ENCODE data around the gene GALK2.

The GALK2 gene

DNA sequence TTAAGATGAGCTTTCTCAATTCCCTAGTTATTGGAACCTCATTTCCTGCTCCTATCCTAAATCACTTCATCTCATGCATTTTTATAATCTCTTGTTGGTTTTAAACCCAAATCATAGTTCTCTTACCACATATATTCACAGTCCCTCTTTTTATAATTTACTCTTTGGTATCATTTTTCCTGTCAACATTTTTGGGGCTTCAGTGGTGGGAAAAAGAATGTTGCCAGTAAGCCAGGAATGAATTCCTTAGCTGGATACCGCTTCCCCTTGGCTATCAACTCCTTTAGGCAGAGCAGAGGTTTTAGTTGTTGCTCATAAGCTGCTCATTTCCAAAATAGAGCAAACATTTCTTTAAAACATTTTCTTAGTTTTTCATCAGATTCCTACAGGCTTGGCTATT lies 112.3 kb downstream of the GALK2 start:
- DNase-seq (ENCODE audit: low read depth), result no peak

DNA sequence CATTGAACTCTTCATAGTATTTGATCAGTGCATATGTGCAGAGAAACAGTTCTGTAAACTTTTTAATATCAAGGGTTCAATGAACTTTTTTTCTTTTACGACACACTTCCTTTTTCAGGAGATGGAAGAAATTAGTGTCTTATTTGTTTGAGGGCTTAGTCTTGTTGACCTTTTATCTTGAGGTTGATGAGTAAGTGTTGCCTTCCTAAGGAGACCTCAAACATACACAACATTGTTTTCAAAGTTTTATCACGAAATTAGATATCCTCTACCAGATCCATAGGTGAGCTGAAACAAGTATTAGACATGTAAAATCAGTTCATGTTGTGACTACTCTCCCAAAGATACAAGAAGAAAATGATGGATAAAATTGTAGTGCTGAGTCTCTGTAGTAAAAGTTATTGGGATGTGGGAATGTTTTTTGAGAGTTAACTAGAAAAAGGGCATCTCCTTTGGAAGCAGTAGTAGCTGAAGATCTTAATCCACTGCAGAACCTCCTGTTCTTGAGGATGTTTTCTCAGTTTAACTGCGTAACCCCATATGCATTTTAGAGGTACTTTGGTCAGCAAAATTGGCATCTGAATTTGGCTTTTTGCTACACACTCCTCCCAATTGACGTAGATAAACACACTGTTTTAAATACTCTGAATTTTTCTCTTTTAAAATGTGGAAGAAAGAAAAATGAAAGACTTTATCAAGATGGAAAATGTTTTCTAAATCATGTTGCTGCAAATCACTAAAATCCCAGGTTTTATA lies 116.8 kb downstream of the GALK2 start:
- no peak for DNase-seq (ENCODE audit: low read depth)

DNA sequence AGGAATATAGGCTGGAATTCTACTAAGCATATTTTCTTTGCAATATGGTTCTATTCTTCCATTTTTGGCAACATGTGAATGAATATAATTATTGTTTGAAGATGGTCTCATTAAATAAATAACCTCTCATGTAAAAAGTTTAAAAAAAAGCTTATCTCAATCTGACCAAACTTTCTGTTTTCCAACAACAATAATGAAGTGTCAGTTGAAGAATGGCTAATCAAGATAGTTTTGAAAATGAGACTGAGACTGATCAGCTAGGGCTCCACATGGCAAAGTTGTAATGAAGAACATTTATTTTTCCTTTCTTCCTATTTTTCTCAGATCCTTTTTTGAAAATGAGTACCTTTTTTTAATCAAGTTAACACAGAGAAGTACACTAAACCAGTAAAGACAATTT lies 117.4 kb downstream of the GALK2 start:
- no peak for DNase-seq (ENCODE audit: low read depth)

DNA sequence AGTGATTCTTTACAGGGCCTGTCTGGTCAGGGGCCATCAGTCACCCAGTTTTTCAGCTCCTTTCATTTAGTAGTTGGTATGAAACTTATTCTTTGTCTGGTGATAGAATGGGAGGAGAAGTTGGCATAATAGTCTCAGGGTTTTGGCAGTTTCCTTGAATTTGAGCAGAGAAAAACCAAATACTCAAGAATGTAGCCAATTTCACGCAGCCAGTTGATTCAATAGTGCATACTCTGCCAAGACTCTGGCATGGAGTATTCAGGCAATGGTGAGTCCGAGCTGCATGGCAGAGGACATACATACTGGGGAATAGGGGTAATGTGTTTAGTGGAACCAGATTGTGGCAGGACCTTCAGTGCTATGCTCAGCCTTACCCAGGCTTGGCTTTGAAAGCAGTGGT lies 118.3 kb downstream of the GALK2 start:
- no peak for DNase-seq (ENCODE audit: low read depth)

DNA sequence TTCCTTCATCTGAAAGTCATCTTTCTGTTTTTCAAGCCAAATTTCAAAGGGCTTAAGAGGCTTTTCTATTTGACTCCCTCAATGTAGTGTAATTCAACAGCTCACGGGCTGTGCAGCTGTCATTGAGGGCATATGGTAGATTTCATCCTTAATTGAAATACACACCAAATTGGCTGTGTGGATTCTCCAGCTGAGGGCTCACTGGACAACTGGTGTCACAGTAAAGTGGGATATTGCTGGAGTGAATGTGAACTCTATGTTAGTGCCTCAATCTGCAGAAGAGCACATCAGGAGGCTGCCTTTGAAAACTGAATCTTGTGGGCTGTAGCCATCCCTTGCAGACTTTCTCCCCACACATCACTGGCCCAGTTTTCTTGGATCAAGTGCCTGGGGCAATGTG lies 120.1 kb downstream of the GALK2 start:
- DNase-seq (ENCODE audit: low read depth), result no peak

DNA sequence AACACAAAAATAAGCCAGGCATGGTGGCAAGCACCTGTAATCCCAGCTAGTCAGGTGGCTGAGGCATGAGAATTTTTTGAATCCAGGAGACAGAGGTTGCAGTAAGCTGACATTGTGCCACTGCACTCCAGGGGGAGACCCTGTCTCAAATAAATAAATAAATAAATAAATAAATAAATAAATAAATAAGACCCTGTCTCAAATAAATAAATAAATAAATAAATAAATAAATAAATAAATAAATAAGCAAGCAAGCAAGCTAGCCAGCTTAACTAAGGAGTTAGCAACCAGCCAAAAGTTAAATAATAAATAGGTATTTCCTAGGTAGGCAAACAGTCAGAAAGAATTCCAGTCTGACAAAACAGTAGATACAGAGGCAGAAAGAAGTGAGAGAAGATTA lies 123.9 kb downstream of the GALK2 start:
- no peak for DNase-seq (ENCODE audit: low read depth)

DNA sequence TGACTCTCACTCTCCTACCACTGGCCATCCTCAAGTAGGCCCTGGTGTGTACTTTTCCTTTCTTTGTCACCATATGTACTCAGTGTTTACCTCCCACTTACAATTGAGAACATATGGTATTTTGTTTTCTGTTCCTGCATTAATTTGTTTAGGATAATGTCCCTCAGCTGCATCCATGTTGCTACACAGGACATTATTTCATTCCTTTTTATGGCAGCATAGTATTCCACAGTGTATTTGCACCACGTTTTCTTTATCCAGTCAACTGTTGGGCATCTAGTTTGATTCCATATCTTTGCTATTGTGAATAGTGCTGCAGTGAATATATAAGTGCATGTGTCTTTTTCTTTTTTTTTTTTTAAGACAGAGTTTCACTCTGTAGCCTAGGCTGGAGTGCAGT lies 126.2 kb downstream of the GALK2 start:
- DNase-seq (ENCODE audit: low read depth), result no peak

DNA sequence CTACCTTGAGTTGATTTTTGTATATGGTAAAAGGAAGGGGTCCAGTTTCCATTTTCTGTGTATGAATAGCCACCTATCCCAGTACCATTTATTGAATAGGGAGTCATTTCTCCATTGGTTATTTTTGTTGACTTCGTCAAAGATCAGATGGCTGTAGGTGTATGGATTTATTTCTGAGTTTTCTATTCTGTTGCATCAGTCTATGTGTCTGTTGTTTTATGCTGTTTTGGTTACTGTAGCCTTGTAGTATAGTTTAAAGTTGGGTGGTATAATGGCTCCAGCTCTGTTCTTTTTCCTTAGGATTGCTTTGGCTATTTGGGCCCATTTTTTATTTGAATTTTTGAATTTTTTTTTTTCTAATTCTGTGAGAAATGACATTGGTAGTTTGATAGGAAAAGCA lies 127.5 kb downstream of the GALK2 start:
- no peak for DNase-seq (ENCODE audit: low read depth)

DNA sequence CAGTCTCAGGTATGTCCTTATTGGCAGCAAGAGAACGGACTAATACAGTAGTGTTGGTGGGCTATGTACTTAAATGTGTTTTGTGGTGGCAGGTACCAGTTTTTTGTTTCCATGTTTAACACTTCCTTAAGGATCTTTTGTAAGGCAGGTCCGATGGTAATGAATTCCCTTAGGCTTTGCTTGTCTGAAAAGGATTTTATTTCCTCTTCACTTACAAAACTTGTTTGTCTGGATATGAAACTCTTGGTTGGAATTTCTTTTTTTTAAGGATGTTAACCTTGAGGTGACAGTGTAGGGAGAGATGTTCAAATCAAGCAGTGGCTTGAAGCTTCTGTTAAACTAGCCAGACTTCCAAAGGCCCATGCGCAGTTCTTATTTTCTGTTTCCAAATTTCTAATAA lies 130.8 kb downstream of the GALK2 start:
- no peak for DNase-seq (ENCODE audit: low read depth)

DNA sequence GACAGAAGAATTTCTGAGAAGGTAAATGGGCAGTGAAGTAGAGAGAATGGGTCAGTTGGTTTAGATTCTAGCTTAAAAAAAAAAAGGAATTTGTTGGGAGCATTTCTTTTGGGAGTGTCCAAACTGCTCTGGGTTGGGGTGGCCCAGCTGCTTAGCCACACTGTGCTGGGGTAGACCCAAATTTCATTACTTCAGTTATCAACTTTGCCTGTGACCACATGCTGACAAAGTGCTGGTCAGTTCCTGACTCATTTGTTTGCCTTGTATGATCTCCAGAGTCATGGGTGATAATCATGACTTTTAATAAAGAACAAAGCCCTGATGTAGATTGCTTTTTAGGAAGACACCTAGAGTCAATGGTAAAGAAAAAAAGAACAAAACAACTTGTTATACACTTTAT lies 131.5 kb downstream of the GALK2 start:
- no peak for DNase-seq (ENCODE audit: low read depth)

DNA sequence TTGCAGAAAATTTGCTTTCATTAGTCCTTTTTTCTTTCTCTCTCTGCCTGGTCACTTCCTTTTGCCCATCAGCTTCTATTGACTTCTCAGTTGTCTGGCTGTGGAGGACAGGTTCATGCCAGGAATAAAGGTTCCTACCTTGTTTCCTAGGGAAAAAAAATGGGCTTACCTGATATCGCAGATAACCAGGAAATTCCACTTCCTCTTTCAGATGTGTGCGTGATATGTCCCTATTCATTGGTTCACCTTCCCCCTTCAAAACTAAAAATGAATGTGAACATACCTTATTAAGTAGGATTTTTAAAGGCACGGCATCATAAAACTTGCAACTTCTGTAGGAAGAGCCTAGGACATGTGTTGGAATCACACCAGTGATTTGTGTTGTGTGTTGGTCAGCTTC lies 133.0 kb downstream of the GALK2 start:
- DNase-seq (ENCODE audit: low read depth), result no peak

DNA sequence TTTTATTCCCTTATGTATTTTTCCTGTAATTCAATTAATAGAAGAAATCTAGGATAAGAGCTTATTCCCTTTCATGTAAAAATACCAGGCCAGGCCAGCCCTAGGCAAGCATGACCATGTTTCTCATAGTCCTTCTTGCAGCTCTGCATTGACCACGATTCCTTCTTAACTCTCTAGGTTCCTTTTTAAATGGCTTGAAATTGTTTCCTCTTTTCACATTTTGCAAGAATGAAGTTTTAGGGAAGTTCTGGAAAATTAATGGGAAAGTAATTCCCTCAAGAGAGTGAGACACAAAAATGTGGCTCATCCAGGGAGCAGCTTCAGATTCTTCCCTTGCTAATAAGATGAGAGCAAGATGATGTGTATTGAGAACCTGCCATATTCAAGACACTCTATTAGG lies 136.5 kb downstream of the GALK2 start:
- DNase-seq (ENCODE audit: low read depth), result no peak

DNA sequence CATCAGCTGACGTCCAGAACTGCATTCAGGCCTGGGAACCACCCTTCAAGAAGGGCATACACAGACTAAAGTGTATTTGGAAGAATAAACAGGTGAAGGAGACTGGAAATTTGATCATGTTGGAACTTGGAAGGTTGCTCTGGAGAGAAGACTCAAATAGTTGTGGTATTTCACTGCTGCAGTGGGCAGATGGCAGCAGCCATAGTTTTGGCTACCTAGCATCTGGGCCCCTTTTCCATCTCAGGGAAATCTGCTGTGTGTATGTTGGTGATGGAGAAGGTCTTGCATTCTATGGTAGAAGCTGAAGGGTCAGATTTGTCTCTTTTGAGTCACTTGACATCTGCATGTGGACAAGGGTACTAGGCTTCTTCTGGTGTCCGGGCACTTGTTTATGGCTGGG lies 138.6 kb downstream of the GALK2 start:
- DNase-seq (ENCODE audit: low read depth), result no peak

DNA sequence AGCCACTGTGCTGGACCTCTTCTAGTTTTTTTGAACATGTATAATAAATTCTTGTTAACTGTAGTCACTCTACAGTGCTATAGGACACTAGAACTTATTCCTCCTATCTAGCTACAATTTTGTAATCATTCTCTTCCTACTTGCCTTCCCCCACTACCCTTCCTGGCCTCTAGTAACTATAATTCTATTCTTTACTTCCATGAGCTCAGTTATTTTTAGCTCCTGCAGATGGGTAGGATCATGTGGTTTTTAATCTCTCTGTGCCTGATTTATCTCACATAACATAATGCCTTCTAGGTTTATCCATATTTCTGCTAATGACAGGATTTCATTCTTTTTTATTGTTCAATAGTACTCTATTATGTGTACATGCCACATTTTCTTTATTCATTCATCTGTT lies 139.8 kb downstream of the GALK2 start:
- no peak for DNase-seq (ENCODE audit: low read depth)

DNA sequence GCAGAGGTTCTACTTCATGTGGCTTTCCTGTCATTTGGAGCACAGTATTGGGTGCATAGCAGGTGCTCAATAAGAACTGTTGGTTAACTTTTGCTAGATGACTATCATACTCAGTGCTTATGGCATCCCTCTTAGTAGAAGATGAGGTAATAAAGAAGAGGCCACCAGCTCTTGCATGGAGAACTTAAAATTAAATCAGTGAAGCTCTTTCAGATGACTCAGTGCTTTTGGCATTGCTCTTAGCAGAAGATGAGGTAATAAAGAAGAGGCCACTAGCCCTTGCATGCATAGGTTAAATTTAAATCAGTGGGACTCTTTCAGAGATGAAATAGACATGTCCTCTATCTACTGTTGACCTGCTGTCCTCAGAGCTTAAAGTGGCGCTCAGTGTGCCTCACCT lies 143.6 kb downstream of the GALK2 start:
- DNase-seq (ENCODE audit: low read depth), result no peak

DNA sequence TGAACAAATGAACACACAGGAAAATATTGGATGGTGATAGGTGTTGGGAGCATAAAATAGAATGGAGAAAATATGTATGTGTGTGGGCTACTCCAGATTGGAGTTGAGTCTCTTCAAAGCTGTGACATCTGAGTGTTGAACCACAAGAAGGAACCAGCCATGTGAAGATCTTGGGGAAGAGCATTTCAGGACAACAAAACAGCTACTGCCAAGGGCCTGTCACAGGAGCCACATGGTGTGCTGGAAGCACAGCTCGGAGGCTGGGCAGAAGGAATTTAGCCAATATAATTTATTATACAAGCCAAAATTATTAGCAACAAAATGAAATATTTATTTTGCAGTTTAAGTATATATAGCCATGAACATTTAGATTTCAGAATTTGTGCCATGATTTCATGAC lies 144.7 kb downstream of the GALK2 start:
- no peak for DNase-seq (ENCODE audit: low read depth)

DNA sequence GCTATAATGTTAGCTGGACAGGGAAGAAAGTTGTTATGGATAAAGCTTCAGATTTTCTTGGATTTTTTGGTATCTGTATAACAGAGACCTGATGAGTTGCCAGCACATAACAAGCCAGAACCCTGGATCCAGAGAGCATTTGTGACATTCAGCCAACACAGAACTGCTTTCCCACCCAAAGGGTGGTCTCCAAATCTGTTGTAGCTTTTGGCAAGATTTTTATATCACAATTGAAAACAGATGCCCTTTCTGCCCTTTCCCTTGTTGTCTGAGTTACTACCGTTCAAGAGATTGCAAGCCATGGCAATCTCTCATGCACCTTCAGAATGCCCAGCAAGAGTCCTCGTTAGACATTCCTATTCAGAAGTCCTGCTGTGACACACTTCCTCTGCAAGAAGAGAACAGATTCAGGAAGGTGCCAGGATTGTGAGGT lies 145.4 kb downstream of the GALK2 start:
- no peak for DNase-seq (ENCODE audit: low read depth)

DNA sequence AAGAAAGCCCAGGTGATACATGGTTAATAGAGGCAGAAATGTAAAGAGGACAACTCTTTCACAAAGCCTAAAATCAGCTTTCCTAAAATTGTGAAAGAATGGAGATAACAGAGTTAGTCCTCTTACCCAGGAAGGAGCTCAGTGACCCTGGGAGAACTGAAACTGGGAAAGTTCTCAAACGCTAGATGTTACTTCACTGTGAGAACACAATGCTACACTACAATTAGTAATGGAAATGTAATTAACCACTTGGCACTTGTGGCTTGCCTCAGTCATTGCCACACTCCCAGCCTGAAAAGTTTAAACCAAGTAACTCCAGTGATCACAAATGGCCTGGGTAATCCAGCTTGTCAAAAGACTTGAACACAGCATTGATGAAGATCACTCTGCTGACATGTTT lies 150.3 kb downstream of the GALK2 start:
- no peak for DNase-seq (ENCODE audit: low read depth)

DNA sequence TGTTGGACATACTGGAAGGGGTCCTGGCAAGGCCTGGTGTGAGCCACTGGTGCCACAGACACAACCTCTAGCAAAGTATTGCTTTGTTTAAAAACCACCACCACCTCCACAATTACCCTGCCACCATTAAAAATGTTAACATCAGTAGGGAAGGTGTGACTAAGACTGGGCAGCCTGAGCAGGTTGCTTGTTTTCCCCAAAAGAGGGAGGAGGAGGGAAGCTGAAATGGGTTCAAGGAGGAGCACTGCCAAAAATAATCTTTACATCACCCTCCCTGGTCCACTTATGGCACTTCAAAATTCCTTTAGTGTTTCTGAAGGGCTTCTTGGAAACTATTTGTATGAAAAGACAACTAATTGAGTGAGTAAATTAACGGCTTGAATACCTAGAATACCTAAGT lies 153.2 kb downstream of the GALK2 start:
- DNase-seq (ENCODE audit: low read depth), result no peak

DNA sequence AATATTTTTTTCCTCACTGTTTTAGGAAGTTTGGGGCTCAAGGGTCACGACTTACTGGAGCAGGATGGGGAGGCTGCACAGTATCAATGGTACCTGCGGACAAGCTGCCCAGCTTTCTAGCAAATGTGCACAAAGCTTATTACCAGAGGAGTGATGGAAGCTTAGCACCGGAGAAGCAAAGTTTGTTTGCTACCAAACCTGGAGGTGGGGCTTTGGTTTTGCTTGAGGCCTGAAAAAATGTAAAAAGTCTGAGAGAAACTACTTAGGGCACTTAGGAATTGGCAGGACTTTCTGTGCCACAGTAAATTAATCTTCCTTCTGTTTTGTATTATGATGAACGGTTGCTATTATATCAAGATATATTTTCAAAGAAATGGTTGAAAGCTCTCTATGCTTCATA lies 157.9 kb downstream of the GALK2 start:
- no peak for DNase-seq (ENCODE audit: low read depth)

DNA sequence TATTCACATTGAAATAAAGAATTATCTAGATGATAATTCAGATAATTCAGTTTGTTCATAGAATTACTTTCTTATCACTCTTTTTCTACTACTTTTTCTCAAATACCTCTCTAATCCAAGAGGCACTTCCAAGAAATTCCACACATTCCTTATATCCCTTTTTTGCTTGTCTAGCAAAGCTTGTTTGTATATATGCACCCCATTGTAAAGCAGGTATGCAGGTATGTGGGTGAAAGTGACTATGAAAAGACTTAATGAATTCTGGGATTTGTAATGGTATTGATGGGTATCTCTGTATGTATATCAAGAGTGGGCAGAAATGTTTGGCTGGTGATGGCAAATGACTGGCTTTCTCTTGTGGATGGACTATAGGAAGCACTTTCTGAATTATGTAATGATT lies 158.9 kb downstream of the GALK2 start:
- no peak for DNase-seq (ENCODE audit: low read depth)

DNA sequence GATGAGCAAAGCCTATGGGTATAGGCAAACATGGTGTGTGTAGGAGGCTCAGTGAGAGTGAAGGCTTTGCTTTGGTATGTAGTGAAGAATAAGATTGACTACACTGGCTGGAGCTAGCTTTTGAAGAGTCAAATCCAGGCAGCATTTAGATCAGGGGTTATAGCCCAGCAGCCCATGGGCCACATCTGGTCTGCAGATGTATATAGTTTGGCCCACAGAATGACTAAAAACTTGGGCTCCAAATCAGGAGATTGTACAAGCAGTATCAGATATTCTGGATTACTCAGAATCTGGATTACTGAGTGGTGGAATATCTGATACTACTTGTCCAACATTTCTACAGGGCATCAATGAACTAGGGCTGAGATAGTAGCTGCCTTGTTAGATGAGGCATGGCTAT lies 160.1 kb downstream of the GALK2 start:
- no peak for DNase-seq (ENCODE audit: low read depth)

DNA sequence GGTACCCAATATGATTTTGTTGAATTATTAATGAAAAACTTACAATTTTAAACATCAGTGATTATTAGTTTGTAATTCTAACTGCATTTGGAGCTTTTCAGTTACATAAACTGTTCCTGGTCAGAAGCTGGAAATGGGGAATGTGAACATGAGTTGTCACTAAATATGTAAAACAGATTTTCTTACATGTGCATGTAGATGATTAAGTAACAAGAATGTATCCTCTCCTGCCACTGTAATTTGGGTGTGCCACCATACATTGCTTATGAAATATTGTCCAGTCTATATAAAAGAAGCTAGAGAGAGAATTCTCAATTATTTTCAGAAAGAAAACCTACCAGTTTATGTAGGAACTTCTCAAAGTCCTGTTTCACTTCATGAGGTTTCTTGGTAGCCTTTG lies 161.4 kb downstream of the GALK2 start:
- DNase-seq (ENCODE audit: low read depth), result no peak

DNA sequence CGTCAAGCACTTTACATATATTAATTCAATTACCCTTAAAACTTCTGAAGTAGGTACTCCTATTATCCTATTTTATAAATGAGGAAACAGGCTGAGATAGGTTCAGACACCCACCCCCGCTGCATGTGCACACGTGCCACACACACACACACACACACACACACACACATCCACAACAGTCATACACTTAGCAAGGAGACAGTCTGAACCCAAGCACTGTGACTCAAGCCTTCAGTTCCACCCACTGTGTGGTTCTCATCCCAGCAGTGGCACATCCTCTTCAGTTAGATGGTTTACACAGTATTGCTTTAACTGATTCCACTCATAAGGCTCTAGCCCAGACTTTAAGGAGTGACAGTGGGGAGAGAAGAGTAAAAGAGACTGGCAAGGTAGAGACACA lies 161.9 kb downstream of the GALK2 start:
- DNase-seq (ENCODE audit: low read depth), result no peak

DNA sequence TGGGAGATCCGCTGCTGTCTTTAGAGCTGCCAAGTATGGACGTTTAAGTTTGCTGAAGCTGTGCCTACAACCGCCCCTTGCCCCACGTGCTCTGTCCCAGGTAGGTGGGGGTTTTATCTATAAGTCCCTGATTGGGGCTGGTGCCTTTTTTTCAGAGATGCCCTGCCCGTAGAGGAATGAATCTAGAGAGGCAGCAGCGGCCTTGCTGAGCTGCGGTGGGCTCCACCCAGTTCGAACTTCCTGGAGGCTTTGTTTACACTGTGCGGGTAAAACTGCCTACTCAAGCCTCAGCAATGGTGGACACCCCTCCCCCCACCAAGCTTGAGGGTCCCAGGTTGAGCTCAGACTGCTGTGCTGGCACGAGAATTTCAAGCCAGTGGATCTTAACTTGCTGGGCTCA lies 169.6 kb downstream of the GALK2 start:
- DNase-seq (ENCODE audit: low read depth), result peak; percentile 32
